ENCODE data around the gene ANKRD13A. TPM values are rescaled to one million over a fixed set of nuclear protein-coding genes. Genes with fewer than 3 reads are reported as not detected.

Gene ANKRD13A
- total and polyA plus RNA-seq, 12 donors: 14.0 to 29.0 (median 18.6) TPM

- DNase-seq (no peak), ATAC-seq (no peak)
- intact Hi-C loops (cut with DNase I): no loop called here
- no peak for TF ChIP-seq CTCF (IDR thresholded peaks at IDR 0.05)
- Histone ChIP-seq H3K27ac (peak overlapping the region in 4 of 10 donors; percentile 1 to 40 (median 26)), H3K27me3 (no peaks in the 10 kb centered on the region), H3K36me3 (peaks cover 0 to 99% (median 43%) of the 10 kb centered on the region in 9 donors), H3K4me3 (no peak overlapping the region), H3K4me1 (peaks cover 0 to 16% (median 8%) of the 10 kb centered on the region in 9 donors), H3K9me3 (no peaks in the 10 kb centered on the region)
- 84 to 97% methylated on average over 1 of the region's 1 CpG for WGBS, 2 donors
These were observed 35.9 kb upstream of the ANKRD13A start for GRCh38 chr12:109963330-109963729.

- intact Hi-C loops (cut with DNase I): no loop called here
- peak overlapping the region in 5 of 10 donors; percentile 1 to 42 (median 30) for H3K27ac ChIP-seq
- no peak overlapping the region for H3K4me3 ChIP-seq
- no peaks in the 10 kb centered on the region for H3K9me3 ChIP-seq
- no peaks in the 10 kb centered on the region for H3K27me3 ChIP-seq
- peaks cover 0 to 16% (median 9%) of the 10 kb centered on the region in 9 donors for H3K4me1 ChIP-seq
- DNase-seq (peak in 1 of 2 donors; percentile 14), ATAC-seq (peak in 7 of 8 donors; percentile 60 to 77 (median 63))
- TF ChIP-seq CTCF (IDR thresholded peaks at IDR 0.05): no peak
- WGBS, 2 donors: 47 to 52% methylated on average over 4 of the region's 4 CpGs
- H3K36me3 ChIP-seq: peaks cover 0 to 99% (median 41%) of the 10 kb centered on the region in 9 donors
These were observed 35.3 kb upstream of the ANKRD13A start for GRCh38 chr12:109963743-109964429.

GRCh38 chr12:109966546-109966945 lies 32.7 kb upstream of the ANKRD13A start:
- H3K4me3 ChIP-seq: no peak overlapping the region
- DNase-seq: no peak
- H3K4me1 ChIP-seq: peaks cover 0 to 16% (median 9%) of the 10 kb centered on the region in 9 donors
- no peak for ATAC-seq
- WGBS, 2 donors: 94% methylated on average over 4 of the region's 4 CpGs
- TF ChIP-seq CTCF (IDR thresholded peaks at IDR 0.05): no peak
- H3K36me3 ChIP-seq: peaks cover 0 to 99% (median 43%) of the 10 kb centered on the region in 9 donors
- H3K27ac ChIP-seq: no peak overlapping the region
- intact Hi-C loops (cut with DNase I): no loop called here
- no peaks in the 10 kb centered on the region for H3K27me3 ChIP-seq
- H3K9me3 ChIP-seq: no peaks in the 10 kb centered on the region

- H3K4me1 ChIP-seq: peaks cover 0 to 11% (median 8%) of the 10 kb centered on the region in 9 donors
- H3K27ac ChIP-seq: peak overlapping the region in 1 of 10 donors; percentile 48
- no peak for TF ChIP-seq CTCF (IDR thresholded peaks at IDR 0.05)
- H3K36me3 ChIP-seq: peaks cover 0 to 99% (median 43%) of the 10 kb centered on the region in 9 donors
- intact Hi-C loops (cut with DNase I): no loop called here
- H3K27me3 ChIP-seq: no peaks in the 10 kb centered on the region
- no peak for ATAC-seq
- no peak for DNase-seq
- 76 to 77% methylated on average over 8 of the region's 8 CpGs for WGBS, 2 donors
- H3K4me3 ChIP-seq: no peak overlapping the region
- H3K9me3 ChIP-seq: no peaks in the 10 kb centered on the region
These were observed 31.7 kb upstream of the ANKRD13A start for GRCh38 chr12:109967383-109968031.

Measured in heart right ventricle (tissue), 16 donors.